Activated T-cell treated with anti-CD3 and anti-CD28 coated beads for 24 hours (primary cell): ENCODE data around the gene GCAT.

Experiments
- DNase-seq: peaks from one replicate; pipeline ENCODE4 v3.0.0-alpha.2; 2020; ENCODE audit warnings: low read depth

The GCAT gene

GRCh38 chr22:37809672-37810333 is 2.1 kb downstream of the GCAT start:
- no peak for DNase-seq

- DNase-seq: no peak
Measured at GRCh38 chr22:37811867-37812266, 4.1 kb downstream of the GCAT start.

- no peak for DNase-seq
Measured at GRCh38 chr22:37812869-37813678, 5.3 kb downstream of the GCAT start.

DNA sequence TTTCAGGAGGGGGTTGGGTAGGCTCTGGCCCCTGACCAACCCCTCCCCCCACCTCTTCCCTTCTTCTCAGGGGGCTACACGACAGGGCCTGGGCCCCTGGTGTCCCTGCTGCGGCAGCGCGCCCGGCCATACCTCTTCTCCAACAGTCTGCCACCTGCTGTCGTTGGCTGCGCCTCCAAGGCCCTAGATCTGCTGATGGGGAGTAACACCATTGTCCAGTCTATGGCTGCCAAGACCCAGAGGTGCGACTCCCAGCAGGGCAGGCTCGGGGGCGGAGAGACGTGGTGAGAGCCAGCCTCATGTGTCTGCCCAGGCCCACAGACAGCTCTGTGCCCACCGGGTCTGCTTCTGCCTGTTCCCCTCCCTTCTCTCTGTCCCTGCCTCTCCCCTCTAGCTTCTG is 7.9 kb downstream of the GCAT start:
- DNase-seq: no peak

DNA sequence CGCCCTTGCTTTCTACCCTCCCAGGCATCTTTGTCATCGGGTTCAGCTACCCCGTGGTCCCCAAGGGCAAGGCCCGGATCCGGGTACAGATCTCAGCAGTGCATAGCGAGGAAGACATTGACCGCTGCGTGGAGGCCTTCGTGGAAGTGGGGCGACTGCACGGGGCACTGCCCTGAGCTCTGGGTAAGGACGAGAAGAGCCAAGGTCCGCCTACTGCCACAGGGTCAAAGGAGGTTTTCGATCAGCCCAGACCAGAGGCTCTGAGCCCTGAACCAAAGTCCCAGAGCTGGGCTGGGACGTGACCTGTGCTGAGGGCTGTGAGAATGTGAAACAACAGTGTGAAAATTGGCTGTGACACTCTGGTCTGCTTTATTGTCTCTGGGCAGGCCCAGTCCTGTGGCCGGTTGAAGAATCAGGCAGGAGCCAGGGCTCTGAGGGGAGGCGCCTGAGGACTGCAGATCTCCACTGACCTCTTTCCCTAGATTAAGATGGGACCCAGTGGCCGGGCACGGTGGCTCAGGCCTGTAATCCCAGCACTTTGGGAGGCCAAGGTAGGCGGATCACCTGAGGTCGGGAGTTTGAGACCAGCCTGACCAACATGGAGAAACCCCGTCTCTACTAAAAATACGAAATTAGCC is 8.9 kb downstream of the GCAT start:
- DNase-seq: no peak

DNA sequence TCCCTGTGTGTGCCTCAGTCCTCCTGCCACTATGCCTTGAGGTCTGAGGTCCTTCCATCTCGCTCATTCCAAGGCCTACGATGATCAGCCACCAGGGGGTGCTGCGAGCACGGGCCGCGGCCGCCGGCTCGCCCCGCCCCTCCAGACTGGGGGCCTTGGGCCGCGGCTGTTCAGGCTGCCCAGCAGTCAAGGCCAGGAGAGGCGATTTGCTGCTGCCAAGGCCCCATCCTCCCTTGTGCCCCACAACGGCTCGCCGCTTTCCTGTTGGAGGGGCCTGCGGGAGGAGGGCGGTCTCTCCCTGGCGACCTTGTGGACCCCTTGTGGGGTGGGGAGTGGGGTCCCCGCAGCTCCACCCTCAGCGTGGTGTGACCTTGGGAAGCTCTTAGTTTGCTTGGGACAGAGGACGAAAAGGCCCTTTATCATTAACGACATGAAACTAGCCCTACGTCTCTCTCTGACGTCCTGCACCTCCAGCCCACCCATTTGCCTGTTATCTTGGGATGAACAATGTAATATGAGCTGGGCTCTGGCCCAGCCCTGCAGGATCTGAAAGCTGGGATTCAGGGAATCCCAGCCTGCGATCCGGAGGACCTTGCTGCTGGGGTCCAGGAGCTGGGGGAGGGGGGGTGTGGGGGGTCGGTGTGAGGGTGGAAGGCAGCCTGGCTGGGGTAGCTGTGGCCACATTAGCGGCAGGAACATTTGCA is 10.1 kb downstream of the GCAT start:
- DNase-seq: peak; percentile 71

DNA sequence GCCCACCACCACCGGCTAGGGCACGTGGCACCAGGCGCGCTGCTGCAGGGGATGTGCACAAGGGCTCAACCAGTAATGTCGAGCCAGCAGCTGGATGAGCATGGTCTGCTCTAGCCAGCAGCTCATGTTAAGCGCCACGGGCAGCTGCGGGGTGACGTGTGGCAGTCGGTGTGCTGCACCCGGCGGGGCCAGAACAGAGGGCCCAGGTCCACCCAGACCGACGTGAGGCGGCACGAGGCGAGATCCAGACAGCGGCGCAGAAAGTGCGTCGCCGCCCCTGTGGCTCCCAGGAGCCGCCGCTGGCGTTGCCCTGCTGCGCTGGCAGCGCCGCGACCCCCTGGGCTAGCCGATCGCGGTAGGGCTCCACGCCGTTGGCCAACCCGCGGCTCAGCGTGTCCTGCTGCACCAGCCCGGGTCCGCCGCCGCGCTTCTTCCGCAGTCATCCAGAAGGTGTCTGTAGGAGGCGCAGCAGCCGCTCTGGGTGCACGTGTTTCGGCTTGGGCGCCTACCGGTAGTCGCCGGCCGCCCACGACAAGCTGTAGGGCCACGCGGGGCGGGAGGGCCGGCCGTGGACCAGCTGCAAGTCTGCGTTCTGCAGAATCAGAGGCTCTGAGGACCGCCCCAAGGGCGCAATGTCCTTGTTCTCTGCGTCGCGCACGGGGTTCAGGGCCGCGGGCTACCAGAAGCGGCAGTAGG is 10.8 kb downstream of the GCAT start:
- DNase-seq: peak; percentile 37

DNA sequence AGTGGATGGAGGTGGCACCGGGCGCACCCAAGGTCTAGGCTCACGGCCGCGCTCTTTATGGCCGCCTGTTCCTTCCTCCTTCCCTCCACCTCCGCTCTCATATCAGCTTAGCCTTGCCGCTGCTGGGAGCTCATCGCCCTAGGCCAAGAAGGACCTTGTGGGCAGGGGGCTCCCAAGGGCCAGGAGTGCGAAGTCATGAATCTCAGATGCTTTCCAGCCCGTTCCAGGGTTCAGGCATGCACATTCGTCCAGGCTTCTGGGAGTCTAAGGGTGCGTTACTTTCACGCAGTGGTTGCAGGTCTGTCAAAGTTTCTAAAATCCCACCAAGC is 11.3 kb downstream of the GCAT start:
- DNase-seq: no peak

DNA sequence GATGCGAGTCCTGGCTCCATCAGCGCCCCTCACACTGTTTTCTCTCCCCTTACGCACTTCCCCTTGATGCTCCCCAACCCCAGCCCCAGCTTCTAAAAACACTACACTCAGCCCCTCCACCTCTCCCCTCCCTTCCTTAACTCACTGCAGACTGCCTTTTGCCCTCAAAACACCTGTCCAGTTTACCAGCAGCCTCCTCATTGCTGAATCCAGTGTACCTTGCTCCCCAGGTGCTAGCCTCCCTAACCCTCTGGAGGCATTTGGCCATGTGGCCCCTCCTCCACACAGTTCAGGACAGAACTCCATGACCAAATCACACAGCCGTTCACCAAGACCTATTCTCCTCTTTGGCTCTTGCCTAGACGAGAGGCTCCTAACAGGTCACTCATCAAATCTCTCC is 12.6 kb downstream of the GCAT start:
- no peak for DNase-seq

DNA sequence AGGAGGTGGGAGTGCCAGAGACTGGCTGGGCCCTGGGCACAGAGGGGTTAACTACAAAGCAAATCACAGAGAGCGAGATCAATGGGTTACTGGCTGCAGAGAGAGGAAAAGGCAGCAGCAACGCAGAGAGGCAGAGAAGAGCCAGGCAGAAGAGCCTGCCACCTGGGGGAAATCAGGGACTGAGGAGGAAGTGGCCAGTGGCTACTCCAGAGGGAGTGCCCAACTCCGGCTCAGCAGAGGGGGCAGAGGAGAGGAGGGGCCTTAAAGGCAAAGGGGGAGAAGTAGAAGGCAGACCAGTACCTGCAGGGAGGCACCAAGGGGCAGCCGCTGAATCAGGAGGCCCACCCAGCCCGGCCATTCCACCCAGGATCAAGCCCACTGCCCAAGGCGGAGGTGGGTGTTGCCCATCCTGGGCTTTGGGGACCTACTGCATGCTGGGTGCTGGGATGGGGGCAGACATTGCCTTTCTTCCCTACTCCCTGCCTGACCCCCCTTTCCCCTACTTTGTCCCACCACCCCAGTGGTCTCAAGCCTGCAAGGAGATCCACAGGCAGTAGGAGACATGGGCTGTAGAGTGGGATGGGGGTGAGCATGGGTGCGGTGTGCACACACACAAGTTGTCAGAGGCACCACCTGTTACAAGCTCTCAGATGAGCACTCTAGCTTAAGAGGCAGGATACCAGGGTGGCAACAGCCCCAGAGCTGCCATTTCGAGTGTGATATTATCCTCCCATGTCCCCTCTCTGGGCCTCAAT is 14.5 kb downstream of the GCAT start:
- no peak for DNase-seq

DNA sequence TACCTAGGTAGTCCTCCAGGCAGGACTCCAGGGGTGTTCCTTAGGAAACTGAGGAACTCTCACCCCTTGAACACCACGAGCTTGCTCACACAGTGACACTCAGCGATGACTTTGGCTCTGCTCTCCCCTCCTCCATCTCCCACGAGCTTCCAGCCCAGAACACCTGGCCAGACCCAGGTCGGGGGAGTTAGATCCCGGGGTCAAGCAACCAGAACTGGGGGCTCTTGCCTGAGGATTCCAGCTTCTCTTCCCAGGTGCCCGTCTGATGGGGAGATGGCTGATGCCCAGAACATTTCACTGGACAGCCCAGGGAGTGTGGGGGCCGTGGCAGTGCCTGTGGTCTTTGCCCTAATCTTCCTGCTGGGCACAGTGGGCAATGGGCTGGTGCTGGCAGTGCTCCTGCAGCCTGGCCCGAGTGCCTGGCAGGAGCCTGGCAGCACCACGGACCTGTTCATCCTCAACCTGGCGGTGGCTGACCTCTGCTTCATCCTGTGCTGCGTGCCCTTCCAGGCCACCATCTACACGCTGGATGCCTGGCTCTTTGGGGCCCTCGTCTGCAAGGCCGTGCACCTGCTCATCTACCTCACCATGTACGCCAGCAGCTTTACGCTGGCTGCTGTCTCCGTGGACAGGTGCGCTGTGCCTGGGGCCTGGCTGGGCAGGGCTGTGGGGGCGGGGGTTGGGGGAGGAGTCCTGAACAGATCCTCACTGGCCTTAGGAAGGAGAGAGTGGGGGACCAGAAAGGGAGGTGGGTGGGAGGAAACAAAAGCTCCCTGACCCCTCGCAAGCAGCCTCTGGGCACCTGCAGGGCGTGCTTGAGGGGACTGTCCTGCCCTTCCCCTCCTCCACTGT is 15.6 kb downstream of the GCAT start, which contains the start of gene GALR3:
GALR3 (plus strand) TSS at position 249 of the 852 bp plus-strand sequence; CDS start at position 274, 25 bp downstream.
- no peak for DNase-seq

DNA sequence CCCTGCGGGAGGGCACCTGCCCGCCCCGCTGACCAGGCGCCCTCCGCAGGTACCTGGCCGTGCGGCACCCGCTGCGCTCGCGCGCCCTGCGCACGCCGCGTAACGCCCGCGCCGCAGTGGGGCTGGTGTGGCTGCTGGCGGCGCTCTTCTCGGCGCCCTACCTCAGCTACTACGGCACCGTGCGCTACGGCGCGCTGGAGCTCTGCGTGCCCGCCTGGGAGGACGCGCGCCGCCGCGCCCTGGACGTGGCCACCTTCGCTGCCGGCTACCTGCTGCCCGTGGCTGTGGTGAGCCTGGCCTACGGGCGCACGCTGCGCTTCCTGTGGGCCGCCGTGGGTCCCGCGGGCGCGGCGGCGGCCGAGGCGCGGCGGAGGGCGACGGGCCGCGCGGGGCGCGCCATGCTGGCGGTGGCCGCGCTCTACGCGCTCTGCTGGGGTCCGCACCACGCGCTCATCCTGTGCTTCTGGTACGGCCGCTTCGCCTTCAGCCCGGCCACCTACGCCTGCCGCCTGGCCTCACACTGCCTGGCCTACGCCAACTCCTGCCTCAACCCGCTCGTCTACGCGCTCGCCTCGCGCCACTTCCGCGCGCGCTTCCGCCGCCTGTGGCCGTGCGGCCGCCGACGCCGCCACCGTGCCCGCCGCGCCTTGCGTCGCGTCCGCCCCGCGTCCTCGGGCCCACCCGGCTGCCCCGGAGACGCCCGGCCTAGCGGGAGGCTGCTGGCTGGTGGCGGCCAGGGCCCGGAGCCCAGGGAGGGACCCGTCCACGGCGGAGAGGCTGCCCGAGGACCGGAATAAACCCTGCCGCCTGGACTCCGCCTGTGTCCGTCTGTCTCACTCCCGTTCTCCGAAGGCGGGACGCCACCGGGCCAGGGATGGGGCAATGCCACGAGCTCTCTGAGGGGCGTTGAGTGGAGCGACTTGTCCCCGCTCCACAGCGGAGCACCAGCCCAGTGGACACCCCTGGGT is 17.2 kb downstream of the GCAT start:
- no peak for DNase-seq

- no peak for DNase-seq
Measured at GRCh38 chr22:37827056-37827455, 19.3 kb downstream of the GCAT start.

- DNase-seq: no peak
Measured at GRCh38 chr22:37830093-37830842, 22.5 kb downstream of the GCAT start.

GRCh38 chr22:37831472-37831871 is 23.7 kb downstream of the GCAT start:
- DNase-seq: no peak

- no peak for DNase-seq
Measured at GRCh38 chr22:37832022-37832857, 24.5 kb downstream of the GCAT start.

GRCh38 chr22:37842015-37842793 is 34.5 kb downstream of the GCAT start:
- DNase-seq: no peak
